Smooth muscle cell (in vitro differentiated cells): ENCODE results near the gene CNTFR. TPM values are rescaled to one million over a fixed set of nuclear protein-coding genes. Genes with fewer than 3 reads are reported as not detected.

Experiments
- DNase-seq: peaks from one replicate; lab custom pipeline; 2025; ENCODE audit not compliant: unreplicated experiment; lab: John Stamatoyannopoulos, UW
- H2AFZ ChIP-seq: fragments of 200-600 bp; sonication (generic); 2 replicates; pipeline ENCODE4 v1.6.0; 2016; ENCODE audit warnings: antibody characterized with exemption, low read depth, mild to moderate bottlenecking
- H3F3A ChIP-seq: fragments of 200-600 bp; sonication (generic); 2 replicates; pipeline ENCODE4 v1.6.0; 2017; ENCODE audit warnings: antibody characterized with exemption, low read depth
- H3K27ac ChIP-seq: fragments of 200-600 bp; sonication (generic); 2 replicates; pipeline ENCODE4 v1.5.1; 2016; ENCODE audit warnings: low read depth, mild to moderate bottlenecking
- H3K27me3 ChIP-seq: fragments of 200-600 bp; sonication (generic); 2 replicates; pipeline ENCODE4 v1.6.1; 2016; ENCODE audit warnings: low read depth, mild to moderate bottlenecking
- H3K36me3 ChIP-seq: fragments of 200-600 bp; sonication (generic); 2 replicates; pipeline ENCODE4 v1.5.1; 2016; ENCODE audit warnings: low read depth
- H3K4me1 ChIP-seq: fragments of 200-600 bp; sonication (generic); 2 replicates; pipeline ENCODE4 v1.5.1; 2016; ENCODE audit warnings: low read depth
- H3K4me2 ChIP-seq: fragments of 200-600 bp; sonication (generic); 2 replicates; pipeline ENCODE4 v1.6.0; 2016; ENCODE audit warnings: mild to moderate bottlenecking
- H3K4me3 ChIP-seq: fragments of 200-600 bp; sonication (generic); 2 replicates; pipeline ENCODE4 v1.5.1; 2016; ENCODE audit warnings: mild to moderate bottlenecking
- H3K79me2 ChIP-seq: fragments of 200-600 bp; sonication (generic); 2 replicates; pipeline ENCODE4 v1.6.0; 2016; ENCODE audit warnings: low read depth, mild to moderate bottlenecking
- H3K9ac ChIP-seq: fragments of 200-600 bp; sonication (generic); 2 replicates; pipeline ENCODE4 v1.6.0; 2016; ENCODE audit warnings: low read depth
- H3K9me3 ChIP-seq: fragments of 200-600 bp; sonication (generic); replicated peaks from 2 replicates; pipeline ENCODE4 v1.5.1; 2016; ENCODE audit warnings: low read depth
- H4K20me1 ChIP-seq: fragments of 200-600 bp; sonication (generic); 2 replicates; pipeline ENCODE4 v1.6.0; 2016; ENCODE audit warnings: low read depth
- CTCF ChIP-seq: fragments of 200-600 bp; sonication (generic); IDR thresholded peaks from 2 replicates; pipeline ENCODE4 v1.5.1; 2017; ENCODE audit warnings: borderline replicate concordance, mild to moderate bottlenecking, antibody characterized with exemption; ENCODE audit not compliant: insufficient read depth, poor library complexity, severe bottlenecking
- WGBS: methylation state at CpG from one replicate; pipeline ENCODE4 v1.1.7; 2016; ENCODE audit warnings: low lambda C conversion rate; 5-methylcytosine and 5-hydroxymethylcytosine counted together
- polyA plus RNA-seq: library from polyadenylated mRNA; unstranded; fragments of >200 nt; fragmentation: Nextera tagmentation; extraction: Ambion mirVana; gene quantifications from 2 replicates; pipeline ENCODE4 v1.2.1, GENCODE V29; 2016
- total RNA-seq: library from RNA; depleted of rRNA; stranded (reverse); fragments of >200 nt; gene quantifications from 2 replicates; pipeline ENCODE4 v1.2.3, GENCODE V29; 2014

CNTFR gene
- total and polyA plus RNA-seq, 2 experiments from 2014 or later = 4.3 to 16.4 TPM

DNA sequence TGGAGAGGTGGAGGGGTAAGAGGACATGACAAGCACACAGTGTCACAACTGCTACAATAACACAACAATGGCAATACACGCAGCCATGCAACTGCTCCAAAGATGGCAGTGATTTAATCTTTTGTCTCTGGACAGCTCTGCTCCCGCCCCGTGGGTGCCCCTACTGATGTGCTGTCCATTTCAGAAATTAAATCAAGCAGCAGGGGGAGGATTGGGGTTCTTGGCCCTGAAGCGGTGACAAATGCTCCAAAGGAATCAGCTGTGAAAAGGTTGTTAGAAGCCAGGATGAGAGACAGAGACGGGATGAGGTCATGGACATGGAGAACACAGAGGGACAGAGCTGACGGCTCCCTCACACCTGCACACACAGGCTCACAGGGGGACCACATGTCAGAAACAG lies 22.6 kb downstream of the CNTFR start:
- H3K27ac ChIP-seq = no peak overlapping the region
- TF ChIP-seq CTCF = no peak
- no peaks in the 10 kb centered on the region for H3K36me3 ChIP-seq
- no peaks in the 10 kb centered on the region for H3K79me2 ChIP-seq
- H3K4me1 ChIP-seq = peaks cover 37% of the 10 kb centered on the region
- WGBS = 94% methylated on average over 6 of the region's 6 CpGs
- no peak for DNase-seq
- no peak overlapping the region for H3K4me3 ChIP-seq
- H3K27me3 ChIP-seq = no peaks in the 10 kb centered on the region
- H3K4me2 ChIP-seq = no peak overlapping the region
- H4K20me1 ChIP-seq = peaks cover 3% of the 10 kb centered on the region
- no peak overlapping the region for H2AFZ ChIP-seq
- H3K9me3 ChIP-seq = no peaks in the 10 kb centered on the region
- H3K9ac ChIP-seq = no peak overlapping the region
- no peaks in the 10 kb centered on the region for H3F3A ChIP-seq

DNA sequence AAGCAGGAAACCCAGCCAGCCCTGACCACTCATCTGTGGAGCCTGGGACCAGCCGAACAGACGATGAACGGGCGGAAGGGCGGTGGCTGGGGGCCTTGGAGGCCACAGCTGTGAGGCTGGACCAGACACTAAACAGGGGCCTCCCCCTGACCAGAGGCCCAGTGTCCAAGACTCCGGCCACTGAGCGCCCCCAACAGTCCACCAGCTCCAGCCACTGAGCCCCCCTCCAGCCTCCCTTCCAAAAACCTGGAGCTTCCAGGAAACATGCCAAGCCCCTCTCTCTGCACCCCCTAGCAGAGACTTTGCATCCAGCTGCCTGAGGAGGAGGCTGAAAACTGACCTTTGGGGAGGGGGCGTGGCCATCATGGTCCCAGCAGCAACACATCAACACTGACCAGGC lies 23.2 kb downstream of the CNTFR start:
- no peak overlapping the region for H3K9ac ChIP-seq
- H3K4me1 ChIP-seq = peaks cover 37% of the 10 kb centered on the region
- H2AFZ ChIP-seq = no peak overlapping the region
- 74% methylated on average over 8 of the region's 8 CpGs for WGBS
- DNase-seq = no peak
- H3K9me3 ChIP-seq = no peaks in the 10 kb centered on the region
- no peak overlapping the region for H3K4me2 ChIP-seq
- peaks cover 3% of the 10 kb centered on the region for H4K20me1 ChIP-seq
- H3K79me2 ChIP-seq = no peaks in the 10 kb centered on the region
- no peak overlapping the region for H3K4me3 ChIP-seq
- H3K27ac ChIP-seq = no peak overlapping the region
- no peak for TF ChIP-seq CTCF
- H3F3A ChIP-seq = no peaks in the 10 kb centered on the region
- H3K36me3 ChIP-seq = no peaks in the 10 kb centered on the region
- no peaks in the 10 kb centered on the region for H3K27me3 ChIP-seq

- H3K4me1 ChIP-seq = peaks cover 41% of the 10 kb centered on the region
- H3K27ac ChIP-seq = no peak overlapping the region
- no peak overlapping the region for H2AFZ ChIP-seq
- H3K9ac ChIP-seq = no peak overlapping the region
- H3F3A ChIP-seq = no peaks in the 10 kb centered on the region
- H3K79me2 ChIP-seq = no peaks in the 10 kb centered on the region
- no peaks in the 10 kb centered on the region for H3K36me3 ChIP-seq
- H3K9me3 ChIP-seq = no peaks in the 10 kb centered on the region
- TF ChIP-seq CTCF = no peak
- H4K20me1 ChIP-seq = peaks cover 2% of the 10 kb centered on the region
- H3K4me2 ChIP-seq = no peak overlapping the region
- no peak for DNase-seq
- no peaks in the 10 kb centered on the region for H3K27me3 ChIP-seq
- 82% methylated on average over 8 of the region's 8 CpGs for WGBS
- no peak overlapping the region for H3K4me3 ChIP-seq
Observed at GRCh38 chr9:34565856-34566255, 23.7 kb downstream of the CNTFR start.

DNA sequence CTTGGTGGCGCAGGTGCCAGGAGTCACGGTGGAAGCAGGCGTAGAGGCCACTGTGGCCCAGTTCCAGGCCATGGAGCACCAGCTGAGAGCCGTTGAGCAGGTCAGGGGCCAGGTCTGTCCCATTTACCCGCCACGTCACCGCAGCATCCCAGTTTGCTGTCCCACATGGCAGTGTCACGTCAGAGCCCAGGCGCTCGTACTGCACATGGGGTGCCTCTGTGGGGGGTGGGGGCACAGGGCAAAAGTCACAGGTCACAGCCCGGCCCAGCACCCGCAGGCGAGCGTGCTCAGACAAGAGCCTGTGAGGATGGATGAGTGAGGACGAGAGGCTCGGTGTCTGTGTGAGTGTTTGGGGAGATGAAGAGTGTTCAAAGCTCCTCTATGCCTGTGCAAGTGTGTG lies 24.9 kb downstream of the CNTFR start:
- H3K27ac ChIP-seq = no peak overlapping the region
- no peak overlapping the region for H2AFZ ChIP-seq
- H3K27me3 ChIP-seq = no peaks in the 10 kb centered on the region
- H3K4me2 ChIP-seq = no peak overlapping the region
- H3F3A ChIP-seq = peaks cover 9% of the 10 kb centered on the region
- H3K9ac ChIP-seq = no peak overlapping the region
- no peaks in the 10 kb centered on the region for H4K20me1 ChIP-seq
- H3K4me3 ChIP-seq = no peak overlapping the region
- H3K36me3 ChIP-seq = no peaks in the 10 kb centered on the region
- peaks cover 44% of the 10 kb centered on the region for H3K4me1 ChIP-seq
- no peak for DNase-seq
- TF ChIP-seq CTCF = no peak
- no peaks in the 10 kb centered on the region for H3K79me2 ChIP-seq
- 94% methylated on average over 16 of the region's 16 CpGs for WGBS
- no peaks in the 10 kb centered on the region for H3K9me3 ChIP-seq
